Stomach (tissue), 9 donors: ENCODE data around the gene TSC1. TPM values are rescaled to one million over a fixed set of nuclear protein-coding genes. Genes with fewer than 3 reads are reported as not detected.

Source experiments
- DNase-seq, 2 donors: peaks; one replicate each; pipeline versions ENCODE4 v3.0.0 to v3.0.0-alpha.2; 2013 to 2019
- H3K27ac ChIP-seq, 5 donors: fragments of 200-600 bp in 4 of 5; sonication (generic) in 4 of 5; one replicate each; pipeline ENCODE4 v1.5.1; 2013 to 2019; ENCODE audit warnings: mild to moderate bottlenecking in 1 of 5, moderate library complexity in 1 of 5
- H3K27me3 ChIP-seq, 3 donors: fragments of 200-600 bp; sonication (generic); one replicate each; pipeline ENCODE4 v1.5.1; 2017 to 2019; ENCODE audit warnings: mixed run types in 1 of 3
- H3K36me3 ChIP-seq, 4 donors: fragments of 200-600 bp; sonication (generic); 1 replicate in 3 of 4; 2 replicates in 1 of 4; pipeline ENCODE4 v1.5.1; 2016 to 2019
- H3K4me1 ChIP-seq, 4 donors: fragments of 200-600 bp; sonication (generic); one replicate each; pipeline ENCODE4 v1.5.1; 2016 to 2019
- H3K4me3 ChIP-seq, 4 donors: fragments of 200-600 bp; sonication (generic) in 3 of 4; one replicate each; pipeline ENCODE4 v1.5.1; 2016 to 2019; ENCODE audit warnings: mild to moderate bottlenecking in 1 of 4
- H3K9me3 ChIP-seq, 4 donors: fragments of 200-600 bp; sonication (generic); one replicate each; pipeline ENCODE4 v1.5.1; 2016 to 2019
- CTCF ChIP-seq, 7 experiments: fragments of 450-650 bp in 4 of 7; fragments of 200-600 bp in 3 of 7; sonication (generic) in 3 of 7; IDR thresholded peaks; one replicate each; pipeline ENCODE4 v1.5.1; 2016 to 2019; ENCODE audit warnings: antibody characterized with exemption in 7 of 7, control low read depth in 2 of 7, mild to moderate bottlenecking in 1 of 7
- EP300 ChIP-seq: sonication (generic); formaldehyde crosslinking; IDR thresholded peaks from one replicate; pipeline ENCODE4 v1.6.1; 2017; ENCODE audit warnings: antibody characterized with exemption
- POLR2A ChIP-seq, 4 donors: fragments of 450-650 bp; IDR thresholded peaks; one replicate each; pipeline ENCODE4 v1.6.1; 2016; ENCODE audit warnings: antibody characterized with exemption in 4 of 4, control low read depth in 2 of 4, mild to moderate bottlenecking in 1 of 4, moderate library complexity in 1 of 4
- POLR2AphosphoS5 ChIP-seq, 3 donors: sonication (generic); formaldehyde crosslinking; IDR thresholded peaks; one replicate each; pipeline ENCODE4 v1.6.1; 2016; ENCODE audit warnings: antibody characterized with exemption in 3 of 3
- WGBS, 5 donors: extraction: QIAGEN DNeasy Blood & Tissue Kit in 3 of 5; methylation state at CpG; one replicate each; pipeline versions ENCODE4 v1.1.5 to v1.1.7; 2013 to 2018; 5-methylcytosine and 5-hydroxymethylcytosine counted together
- intact Hi-C: fragments of 100-400 bp; cut with DNase I; formaldehyde crosslinking; loops from one replicate; pipeline ENCODE4 v1.15.1; 2023; ENCODE audit warnings: low total_unique reads
- polyA plus RNA-seq, 3 donors: library from polyadenylated mRNA; stranded (reverse); fragments of 200-250 nt; gene quantifications; one replicate each; pipeline ENCODE4 v1.2.3, GENCODE V29; 2013
- total RNA-seq, 5 donors: library from RNA; depleted of rRNA; stranded (reverse); fragments of >200 nt; gene quantifications; one replicate each; pipeline versions ENCODE4 v1.1.0 to v1.2.3, GENCODE V29; 2014 to 2016
- donor health status: healthy with polysubstance abuse.
- donor health status: Bipolar disorder and iron deficiency.
- donor health status: healthy.

Gene TSC1
- total and polyA plus RNA-seq, 8 donors = 6.7 to 120 (median 32.8) TPM

- Histone ChIP-seq H3K27me3 (peaks cover 0 to 2% (median 0%) of the 10 kb centered on the region in 3 donors), H3K36me3 (no peaks in the 10 kb centered on the region), H3K4me3 (no peak overlapping the region), H3K4me1 (no peaks in the 10 kb centered on the region), H3K9me3 (peaks cover 5 to 18% (median 12%) of the 10 kb centered on the region in 4 donors), H3K27ac (no peak overlapping the region)
- DNase-seq = no peak
- 79 to 90% (median 87%) methylated on average over 2 of the region's 2 CpGs for WGBS, 5 donors
- intact Hi-C loops = no loop called here
- TF ChIP-seq CTCF (IDR thresholded peaks at IDR 0.05) (no peak), EP300 (no peak), POLR2AphosphoS5 (IDR thresholded peaks at IDR 0.05) (no peak), POLR2A (IDR thresholded peaks at IDR 0.05) (no peak)
Measured at GRCh38 chr9:132955123-132955522, 10.7 kb upstream of the TSC1 start.

- DNase-seq = no peak
- intact Hi-C loops = no loop called here
- H3K9me3 ChIP-seq = peaks cover 0 to 7% (median 3%) of the 10 kb centered on the region in 4 donors
- H3K36me3 ChIP-seq = no peaks in the 10 kb centered on the region
- H3K27ac ChIP-seq = no peak overlapping the region
- WGBS, 5 donors = 69 to 95% (median 82%) methylated on average over 4 of the region's 4 CpGs
- H3K4me1 ChIP-seq = peaks cover 0 to 5% (median 5%) of the 10 kb centered on the region in 4 donors
- H3K27me3 ChIP-seq = no peaks in the 10 kb centered on the region
- no peak overlapping the region for H3K4me3 ChIP-seq
- no peak for TF ChIP-seq CTCF (IDR thresholded peaks at IDR 0.05)
Measured at GRCh38 chr9:132949709-132950108, 5.3 kb upstream of the TSC1 start.

GRCh38 chr9:132948482-132949050 lies 4.2 kb upstream of the TSC1 start:
- H3K4me1 ChIP-seq = peaks cover 4 to 10% (median 8%) of the 10 kb centered on the region in 4 donors
- H3K4me3 ChIP-seq = no peak overlapping the region
- H3K9me3 ChIP-seq = no peaks in the 10 kb centered on the region
- WGBS, 5 donors = 72 to 80% (median 77%) methylated on average over 18 of the region's 18 CpGs
- no peaks in the 10 kb centered on the region for H3K36me3 ChIP-seq
- H3K27ac ChIP-seq = no peak overlapping the region
- no peak for DNase-seq
- H3K27me3 ChIP-seq = no peaks in the 10 kb centered on the region
- intact Hi-C loops = no loop called here
- TF ChIP-seq POLR2AphosphoS5 (IDR thresholded peaks at IDR 0.05) (no peak), POLR2A (IDR thresholded peaks at IDR 0.05) (no peak), CTCF (IDR thresholded peaks at IDR 0.05) (no peak), EP300 (no peak)

- no peak for TF ChIP-seq EP300
- TF ChIP-seq POLR2A (IDR thresholded peaks at IDR 0.05) = no peak
- no peak for TF ChIP-seq CTCF (IDR thresholded peaks at IDR 0.05)
- TF ChIP-seq POLR2AphosphoS5 (IDR thresholded peaks at IDR 0.05) = no peak
- Histone ChIP-seq H3K36me3 (no peaks in the 10 kb centered on the region), H3K4me1 (peaks cover 12 to 18% (median 16%) of the 10 kb centered on the region in 4 donors), H3K27me3 (no peaks in the 10 kb centered on the region), H3K4me3 (no peak overlapping the region), H3K9me3 (no peaks in the 10 kb centered on the region), H3K27ac (no peak overlapping the region)
- intact Hi-C loops = no loop called here
- DNase-seq = no peak
- WGBS, 5 donors = 84 to 92% (median 89%) methylated on average over 8 of the region's 8 CpGs
Measured at GRCh38 chr9:132947756-132948155, 3.3 kb upstream of the TSC1 start.
